NOMO-1 treated with DMSO at 0.1 percent for 48 hours (cell line): ENCODE data around the gene RRP1.
A peak's percentile ranks its signal among the peaks of the same experiment; 100 is the strongest.
"Not testable (repeated sequence)": the region's sequence is repeated elsewhere in the genome, so short reads cannot be mapped to it uniquely, and the experiment has no call there.

Experiments
- DNase-seq: peaks from one replicate; lab custom pipeline; 2025; ENCODE audit not compliant: unreplicated experiment; lab: John Stamatoyannopoulos, UW

RRP1 gene

GRCh38 chr21:43815991-43816390 is 26.6 kb downstream of the RRP1 start:
- DNase-seq, result no peak

- no peak for DNase-seq
Measured at GRCh38 chr21:43816611-43817071, 27.3 kb downstream of the RRP1 start.

- no peak for DNase-seq
Measured at GRCh38 chr21:43817157-43818086, 28.0 kb downstream of the RRP1 start.

DNA sequence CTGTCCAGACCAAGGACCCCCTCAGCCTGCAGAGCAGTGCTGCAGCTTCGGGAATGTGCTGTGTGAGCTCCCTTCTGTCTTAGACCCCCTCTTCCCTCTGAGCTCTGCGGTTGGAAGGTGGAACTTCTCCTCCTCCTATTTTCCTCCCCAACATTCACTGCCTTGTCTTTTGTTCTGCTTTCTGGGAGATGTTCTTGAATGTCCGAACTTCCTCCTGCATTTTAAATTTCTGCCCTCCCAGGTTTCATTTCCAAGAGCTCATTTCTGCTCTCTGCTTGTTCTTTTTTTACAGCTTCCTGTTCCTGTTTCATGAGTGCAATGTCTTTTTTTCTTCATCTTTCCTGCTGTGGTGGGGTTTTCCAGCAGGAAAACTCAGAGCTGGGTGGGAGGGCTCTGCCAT is 29.3 kb downstream of the RRP1 start:
- DNase-seq, result peak; percentile 89

- DNase-seq, result no peak
Measured at GRCh38 chr21:43819511-43820405, 30.4 kb downstream of the RRP1 start.

GRCh38 chr21:43820466-43820865 is 31.1 kb downstream of the RRP1 start:
- DNase-seq, result no peak

GRCh38 chr21:43822166-43822565 is 32.8 kb downstream of the RRP1 start:
- not testable (repeated sequence) for DNase-seq

DNA sequence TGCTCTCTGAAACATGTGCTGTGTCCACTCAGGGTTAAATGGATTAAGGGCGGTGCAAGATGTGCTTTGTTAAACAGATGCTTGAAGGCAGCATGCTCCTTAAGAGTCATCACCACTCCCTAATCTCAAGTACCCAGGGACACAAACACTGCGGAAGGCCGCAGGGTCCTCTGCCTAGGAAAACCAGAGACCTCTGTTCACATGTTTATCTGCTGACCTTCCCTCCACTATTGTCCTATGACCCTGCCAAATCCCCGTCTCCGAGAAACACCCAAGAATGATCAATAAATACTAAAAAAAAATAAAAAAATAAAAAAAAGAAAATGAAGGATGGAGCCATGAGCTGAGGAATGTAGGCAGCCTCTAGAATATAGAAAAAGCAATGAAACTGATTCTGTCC is 33.4 kb downstream of the RRP1 start:
- not testable (repeated sequence) for DNase-seq

- DNase-seq, result no peak
Measured at GRCh38 chr21:43824333-43825241, 35.2 kb downstream of the RRP1 start.

DNA sequence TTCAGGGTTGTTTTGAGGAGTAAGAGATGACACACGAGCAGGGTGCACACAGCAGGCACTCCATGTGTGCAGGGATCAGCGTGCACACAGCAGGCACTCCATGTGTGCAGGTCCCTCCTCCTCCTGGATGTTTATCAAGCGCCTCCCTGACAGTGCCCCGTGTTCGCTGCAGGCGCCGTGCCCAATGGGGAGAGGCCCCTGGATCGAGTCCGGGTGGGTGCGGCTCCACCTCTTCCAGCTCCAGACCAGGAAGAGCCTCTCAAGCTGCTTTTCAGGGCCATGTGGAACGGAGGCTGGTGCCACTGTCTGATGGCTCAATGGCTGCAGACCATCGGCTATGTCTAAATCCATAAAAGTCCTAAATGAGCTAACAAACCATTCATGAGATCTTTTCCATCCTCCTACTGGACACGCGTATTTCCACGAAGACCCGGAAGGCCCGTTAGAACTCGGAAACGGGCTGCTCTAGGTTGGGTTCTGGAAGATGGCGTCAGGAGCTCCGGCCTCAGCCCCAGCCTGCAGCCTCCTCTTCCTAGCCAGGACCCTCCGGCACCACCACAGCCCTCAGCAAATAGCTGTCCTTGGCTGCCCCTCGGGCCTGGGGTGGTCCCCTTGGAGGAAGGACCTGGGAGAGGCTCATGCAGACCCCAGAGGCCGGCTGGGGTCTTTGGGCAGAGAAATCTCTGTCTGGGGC is 36.0 kb downstream of the RRP1 start:
- no peak for DNase-seq

GRCh38 chr21:43825936-43826622 is 36.7 kb downstream of the RRP1 start:
- DNase-seq, result no peak

DNA sequence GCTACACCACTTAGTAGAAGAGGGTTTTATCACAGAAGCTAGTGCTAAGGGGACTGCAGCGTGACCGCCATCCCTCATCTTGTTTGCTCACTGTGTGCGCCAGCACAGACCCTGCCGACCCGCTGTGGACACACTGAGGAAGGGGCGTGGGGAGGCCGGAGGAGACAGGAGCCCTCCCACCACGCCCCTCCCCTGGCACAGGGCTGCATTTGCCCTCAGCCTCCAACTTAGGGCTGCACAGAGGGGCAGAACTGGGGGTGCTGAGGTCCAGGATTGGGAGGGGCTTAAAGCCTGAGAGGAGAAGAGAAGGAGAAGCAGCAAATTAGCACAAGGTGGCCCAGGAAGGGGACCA is 37.2 kb downstream of the RRP1 start:
- DNase-seq, result no peak

GRCh38 chr21:43827015-43827611 is 37.7 kb downstream of the RRP1 start:
- no peak for DNase-seq

DNA sequence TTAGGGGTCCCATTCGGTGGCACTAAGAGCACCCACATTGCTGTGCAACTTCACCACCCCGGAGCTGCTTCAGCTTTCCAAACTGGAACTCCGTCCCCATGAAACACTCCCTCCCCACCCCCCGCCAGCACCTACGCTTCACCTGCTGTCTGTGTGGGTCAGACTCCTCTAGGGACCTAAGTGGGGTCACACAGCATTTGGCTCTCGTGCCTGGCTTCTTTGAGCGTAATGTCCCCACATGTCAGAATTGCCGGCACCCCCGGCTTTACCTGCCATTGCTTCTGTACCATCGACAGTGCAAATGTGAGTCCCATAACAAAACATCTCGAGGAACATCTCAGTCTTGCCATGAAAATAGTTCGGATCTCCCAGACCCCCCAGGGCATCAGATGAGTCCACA is 39.8 kb downstream of the RRP1 start:
- DNase-seq, result no peak

DNA sequence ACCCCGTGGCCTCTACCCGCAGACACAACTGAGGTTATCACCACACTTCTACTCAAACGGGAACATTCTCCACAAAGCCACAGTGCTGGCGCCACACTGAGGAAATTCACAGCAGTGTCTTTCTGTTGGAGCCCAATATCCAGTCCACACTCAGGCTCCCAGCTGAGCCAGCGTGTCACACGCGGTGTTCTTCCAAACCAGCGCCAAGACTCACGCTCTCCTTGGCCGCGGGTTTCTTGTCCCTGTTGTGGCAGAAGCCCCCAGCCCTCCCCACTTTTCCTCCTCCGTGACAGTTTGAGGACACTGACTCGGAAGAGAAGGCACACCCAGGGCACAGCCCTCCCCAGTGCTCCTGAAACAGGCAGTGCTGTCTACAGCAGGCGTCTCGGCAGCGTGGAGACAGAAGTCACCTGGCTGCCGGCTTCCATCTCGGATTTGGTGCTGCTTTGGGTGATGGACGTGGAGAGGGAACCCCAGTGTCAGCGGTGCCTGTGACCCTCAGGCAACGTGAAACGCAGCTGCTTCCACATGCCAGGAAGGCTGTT is 40.3 kb downstream of the RRP1 start:
- DNase-seq, result peak; percentile 51

DNA sequence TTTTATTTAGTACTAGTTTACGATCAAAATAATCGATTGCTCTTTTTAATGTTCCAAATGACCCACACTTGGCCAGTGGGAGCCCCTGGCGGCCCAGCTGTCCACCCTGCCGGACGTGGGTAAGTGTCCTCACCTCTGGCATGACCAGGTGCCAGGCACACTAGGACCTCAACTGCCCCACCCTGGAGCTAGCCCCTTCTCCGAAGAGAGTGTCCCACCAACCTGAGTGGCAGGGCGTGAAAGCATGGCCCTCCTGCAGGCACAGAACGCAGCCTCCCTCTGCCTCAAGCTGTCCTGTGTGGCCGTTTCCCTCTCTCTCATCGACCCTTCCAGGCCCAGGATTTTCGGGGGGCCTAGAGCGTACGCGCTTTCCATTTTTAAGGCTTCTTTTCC is 42.8 kb downstream of the RRP1 start:
- no peak for DNase-seq

DNA sequence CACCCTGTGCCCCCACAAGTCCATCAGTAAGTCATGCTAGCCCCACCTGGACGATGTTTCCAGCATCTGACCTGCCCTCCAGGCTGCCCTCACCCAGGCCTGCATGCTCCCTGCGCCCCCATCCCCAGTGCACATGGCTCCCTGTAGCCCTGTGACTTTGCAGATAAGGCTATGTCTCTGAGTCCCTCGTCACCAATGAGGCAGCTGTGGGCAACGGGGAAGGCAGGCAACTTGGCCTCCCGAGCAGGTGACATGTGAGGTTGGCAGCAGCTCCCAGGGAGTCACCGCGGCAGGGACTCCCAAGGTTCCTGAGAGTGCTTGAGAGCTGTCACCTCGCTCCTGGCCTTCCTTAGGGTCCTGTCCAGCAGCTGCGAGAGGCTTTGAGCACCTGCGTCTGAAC is 43.3 kb downstream of the RRP1 start:
- no peak for DNase-seq

DNA sequence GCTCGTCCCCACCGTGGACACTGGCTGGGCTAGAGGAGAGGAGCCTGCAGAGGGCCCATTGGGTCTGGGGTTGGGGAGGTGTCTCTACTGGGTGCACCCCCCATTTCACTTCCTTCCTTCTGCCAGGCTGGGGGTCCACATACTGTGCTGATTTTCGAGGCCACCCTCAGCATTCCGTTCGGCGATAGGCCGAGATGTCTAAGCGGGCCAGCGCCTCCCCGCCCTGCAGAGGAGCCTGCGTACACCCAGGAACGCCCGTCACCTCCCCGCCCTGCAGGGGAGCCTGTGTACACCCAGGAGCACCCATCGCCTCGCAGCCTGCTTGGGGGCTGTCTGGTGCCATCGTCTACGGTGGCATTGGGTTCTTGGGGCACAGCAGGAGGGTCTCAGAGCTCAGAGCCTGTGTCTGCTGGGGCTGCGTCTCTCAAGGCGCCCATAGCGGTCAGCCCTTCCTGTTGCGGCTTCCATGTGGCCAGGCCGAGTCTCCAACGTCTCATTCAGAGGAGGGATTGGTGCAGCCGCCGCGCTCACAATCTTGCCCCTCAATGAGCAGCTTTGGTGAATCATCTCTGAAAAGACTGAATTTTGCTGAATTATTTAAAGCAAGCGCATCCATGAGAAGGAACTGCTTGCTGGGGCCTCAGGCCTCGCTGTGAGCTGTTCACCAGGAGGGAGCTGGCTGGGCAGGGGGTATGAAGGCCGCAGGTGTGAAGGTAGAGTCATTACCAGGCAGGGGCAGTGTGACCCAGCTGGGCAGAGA is 44.9 kb downstream of the RRP1 start:
- peak; percentile 33 for DNase-seq
